ENCODE results near the gene TEC.

Gene TEC

DNA sequence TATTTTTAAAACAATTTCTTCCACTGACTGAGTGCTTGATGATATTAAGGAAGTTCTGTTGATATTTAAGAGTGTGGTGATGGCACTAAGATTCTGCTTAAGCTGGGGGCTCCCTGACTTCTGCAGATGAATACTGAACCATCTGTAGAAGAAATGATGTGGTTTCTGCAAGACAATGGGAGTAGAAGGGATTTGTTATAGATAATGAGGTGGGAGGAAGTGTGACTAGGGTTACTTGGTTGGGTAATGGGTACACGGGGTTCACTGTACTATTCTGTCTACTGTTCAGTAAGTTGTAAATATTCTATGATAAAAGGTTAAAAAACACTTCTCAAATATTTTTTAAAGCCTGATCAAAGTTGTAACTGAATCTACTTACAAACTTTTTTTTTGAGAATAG lies 74.7 kb downstream of the TEC start:
- TF ChIP-seq CTCF (IDR thresholded peaks at IDR 0.05; ENCODE audit: low read depth, low read length): no peak

GRCh38 chr4:48193921-48194468 lies 75.6 kb downstream of the TEC start:
- DNase-seq (ENCODE audit: extremely low read depth, low read depth): no peak
- TF ChIP-seq CTCF (IDR thresholded peaks at IDR 0.05; ENCODE audit: low read depth, low read length): no peak

More for the DNA sequence above, 74.7 kb downstream of the TEC start:
- no peak for DNase-seq (ENCODE audit: extremely low read depth, low read depth)

- DNase-seq (ENCODE audit: extremely low read depth, low read depth): no peak
- no peak for TF ChIP-seq CTCF (IDR thresholded peaks at IDR 0.05; ENCODE audit: low read depth, low read length)
Observed at GRCh38 chr4:48193096-48193836, 76.4 kb downstream of the TEC start.

DNA sequence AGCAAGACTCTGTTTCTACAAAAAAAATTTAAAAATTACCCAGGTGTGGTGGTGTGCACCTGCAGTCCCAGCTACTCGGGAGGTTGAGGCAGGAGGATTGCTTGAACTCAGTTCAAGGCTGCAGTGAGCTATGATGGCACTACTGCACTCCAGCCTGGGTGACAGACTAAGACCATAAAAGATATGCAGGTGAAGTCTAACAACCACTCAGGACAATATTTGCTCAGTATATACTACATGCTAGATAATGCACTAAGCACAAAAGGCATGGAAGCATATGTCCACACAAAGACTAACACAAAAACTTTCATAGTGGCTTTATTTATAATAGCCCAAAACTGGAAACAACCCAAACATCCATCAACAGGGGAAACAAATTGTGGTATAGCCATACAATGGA lies 77.9 kb downstream of the TEC start:
- no peak for DNase-seq (ENCODE audit: extremely low read depth, low read depth)
- TF ChIP-seq CTCF (IDR thresholded peaks at IDR 0.05; ENCODE audit: low read depth, low read length): no peak

DNA sequence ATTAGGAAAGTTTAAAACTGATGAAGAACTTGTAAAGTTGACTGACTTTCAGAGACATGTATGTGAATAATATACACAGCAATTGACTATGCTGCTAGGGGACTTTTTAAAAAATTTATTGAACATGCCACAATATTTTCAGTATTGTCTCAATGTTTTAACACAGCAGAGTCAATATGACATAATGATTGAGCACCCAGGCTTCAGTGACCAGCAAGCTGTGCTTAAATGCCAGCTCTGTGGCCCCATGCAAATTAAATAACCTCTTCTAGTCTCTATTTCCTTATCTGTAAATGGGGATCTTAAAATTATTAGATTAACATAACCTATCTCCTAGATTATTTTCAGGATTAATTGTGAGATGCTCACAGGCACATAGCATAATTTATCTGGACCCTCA lies 78.8 kb downstream of the TEC start:
- no peak for TF ChIP-seq CTCF (IDR thresholded peaks at IDR 0.05; ENCODE audit: low read depth, low read length)
- no peak for DNase-seq (ENCODE audit: extremely low read depth, low read depth)

DNA sequence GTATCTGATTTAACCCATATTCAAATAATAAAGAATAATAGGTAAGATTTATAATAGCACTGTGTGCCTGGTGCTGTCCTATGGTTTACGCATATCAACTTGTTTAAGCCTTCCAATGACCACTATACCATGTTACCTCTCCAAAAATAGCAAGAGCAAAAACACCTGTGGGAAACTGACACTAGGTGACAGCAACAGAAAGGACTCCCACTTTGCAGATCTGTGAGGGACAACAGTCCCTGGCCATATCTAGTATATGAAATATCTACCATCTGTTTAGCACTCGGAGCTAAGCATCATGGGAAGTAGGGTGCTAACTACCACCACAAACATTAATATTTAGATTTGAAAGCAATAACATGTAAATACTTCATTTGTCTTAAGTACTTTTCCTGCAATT lies 79.9 kb downstream of the TEC start:
- TF ChIP-seq CTCF (IDR thresholded peaks at IDR 0.05; ENCODE audit: low read depth, low read length): no peak
- no peak for DNase-seq (ENCODE audit: extremely low read depth, low read depth)

- TF ChIP-seq CTCF (IDR thresholded peaks at IDR 0.05; ENCODE audit: low read depth, low read length): no peak
- no peak for DNase-seq (ENCODE audit: extremely low read depth, low read depth)
Observed at GRCh38 chr4:48188390-48188789, 81.2 kb downstream of the TEC start.

All from AG09319 (cell line).